WTC11 (cell line): Measurements from ENCODE around the gene CDC45. TPM values are rescaled to one million over a fixed set of nuclear protein-coding genes. Genes with fewer than 3 reads are reported as not detected.
"Not testable (repeated sequence)": the region's sequence is repeated elsewhere in the genome, so short reads cannot be mapped to it uniquely, and the experiment has no call there.

Source experiments
- ATAC-seq: fragments of 200-7000 bp; cut with Tn5 transposase; 2 replicates; pipeline ENCODE4 v1.10.0; 2021; ENCODE audit warnings: mild to moderate bottlenecking, moderate library complexity
- CTCF ChIA-PET: fragments of 300-600 bp; sonication (Branson Sonifier 250); formaldehyde crosslinking; loops from one replicate; lab custom pipeline; 2021; ENCODE audit warnings: antibody characterized with exemption; lab: Charles Lee
- POLR2A ChIA-PET: fragments of 350-600 bp; sonication (Branson Sonifier 250); formaldehyde crosslinking; loops from one replicate; lab custom pipeline; 2021; ENCODE audit warnings: antibody characterized with exemption; lab: Charles Lee
- DNase-seq: peaks from one replicate; pipeline ENCODE4 v3.0.0; 2021; ENCODE audit warnings: low spot score
- H3K27ac Mint-ChIP-seq: 2 replicates; pipeline ENCODE4 v1.8.0; 2021; ENCODE audit warnings: mixed read lengths
- H3K27me3 Mint-ChIP-seq: 2 replicates; pipeline ENCODE4 v1.8.0; 2021; ENCODE audit warnings: low read depth, mild to moderate bottlenecking, moderate library complexity, mixed read lengths
- H3K36me3 Mint-ChIP-seq: 2 replicates; pipeline ENCODE4 v1.8.0; 2021; ENCODE audit warnings: mixed read lengths
- H3K4me1 Mint-ChIP-seq: 2 replicates; pipeline ENCODE4 v1.8.0; 2022; ENCODE audit warnings: mixed read lengths
- H3K4me3 Mint-ChIP-seq: 2 replicates; pipeline ENCODE4 v1.8.0; 2021; ENCODE audit warnings: mild to moderate bottlenecking, moderate library complexity, mixed read lengths
- H3K9me3 Mint-ChIP-seq: 2 replicates; pipeline ENCODE4 v1.8.0; 2021; ENCODE audit warnings: mixed read lengths
- ATF1 ChIP-seq: sonication (generic); formaldehyde crosslinking; IDR thresholded peaks from 2 replicates; pipeline ENCODE4 v1.8.1; 2023; ENCODE audit warnings: mild to moderate bottlenecking, moderate library complexity, missing genetic modification reagents
- EMX1 ChIP-seq: fragments of 250-450 bp; sonication (Bioruptor Pico); IDR thresholded peaks from 2 replicates; pipeline ENCODE4 v1.8.0; 2021; ENCODE audit warnings: mild to moderate bottlenecking
- FOXJ3 ChIP-seq: sonication (generic); formaldehyde crosslinking; IDR thresholded peaks from 2 replicates; pipeline ENCODE4 v1.9.0; 2021; ENCODE audit warnings: missing genetic modification reagents, mild to moderate bottlenecking, borderline replicate concordance
- FOXP1 ChIP-seq: sonication (generic); formaldehyde crosslinking; IDR thresholded peaks from 2 replicates; pipeline ENCODE4 v1.8.0; 2022; ENCODE audit warnings: missing genetic modification reagents, mild to moderate bottlenecking, moderate library complexity, borderline replicate concordance
- JAZF1 ChIP-seq: fragments of 250-450 bp; sonication (Bioruptor Pico); IDR thresholded peaks from 2 replicates; pipeline ENCODE4 v1.9.0; 2021; ENCODE audit warnings: moderate library complexity, mild to moderate bottlenecking, inconsistent platforms
- MXD4 ChIP-seq: fragments of 250-450 bp; sonication (Bioruptor Pico); IDR thresholded peaks from 2 replicates; pipeline ENCODE4 v1.8.0; 2021; ENCODE audit warnings: mild to moderate bottlenecking, moderate library complexity, borderline replicate concordance
- NFE2L1 ChIP-seq: sonication (generic); formaldehyde crosslinking; IDR thresholded peaks from 2 replicates; pipeline ENCODE4 v1.8.1; 2023; ENCODE audit warnings: missing genetic modification reagents
- NR2C2 ChIP-seq: sonication (generic); formaldehyde crosslinking; IDR thresholded peaks from 2 replicates; pipeline ENCODE4 v1.8.0; 2022; ENCODE audit warnings: mild to moderate bottlenecking, missing genetic modification reagents
- OVOL2 ChIP-seq: fragments of 250-450 bp; sonication (Bioruptor Pico); IDR thresholded peaks from 2 replicates; pipeline ENCODE4 v1.9.0; 2021; ENCODE audit warnings: mild to moderate bottlenecking, borderline replicate concordance
- ZNF138 ChIP-seq: sonication (generic); formaldehyde crosslinking; conservative IDR thresholded peaks from 2 replicates; pipeline ENCODE4 v1.8.1; 2022; ENCODE audit warnings: mild to moderate bottlenecking, moderate library complexity, missing genetic modification reagents
- ZNF232 ChIP-seq: sonication (generic); formaldehyde crosslinking; IDR thresholded peaks from 2 replicates; pipeline ENCODE4 v1.8.0; 2022; ENCODE audit warnings: mild to moderate bottlenecking, missing genetic modification reagents
- ZNF263 ChIP-seq: sonication (generic); formaldehyde crosslinking; IDR thresholded peaks from 2 replicates; pipeline ENCODE4 v1.8.1; 2022; ENCODE audit warnings: low read depth, mild to moderate bottlenecking, moderate library complexity, missing genetic modification reagents
- ZNF317 ChIP-seq: sonication (generic); formaldehyde crosslinking; IDR thresholded peaks from 2 replicates; pipeline ENCODE4 v1.8.1; 2023; ENCODE audit warnings: low read depth, mild to moderate bottlenecking, moderate library complexity, missing genetic modification reagents, borderline replicate concordance
- total RNA-seq: library from RNA; stranded (reverse); gene quantifications from 3 replicates; pipeline ENCODE4 v1.2.3, GENCODE V29; 2021
- TF ChIP-seq, protein P1 (sequence below): sonication (generic); formaldehyde crosslinking; IDR thresholded peaks from 2 replicates; pipeline ENCODE4 v1.8.0; 2023; ENCODE audit warnings: mild to moderate bottlenecking, missing genetic modification reagents
- TF ChIP-seq, protein P2 (sequence below): fragments of 250-450 bp; sonication (Bioruptor Pico); conservative IDR thresholded peaks from 2 replicates; pipeline ENCODE4 v1.9.0; 2021; ENCODE audit warnings: mild to moderate bottlenecking
- TF ChIP-seq, protein P3 (sequence below): sonication (generic); formaldehyde crosslinking; IDR thresholded peaks from 2 replicates; pipeline ENCODE4 v1.8.1; 2023; ENCODE audit warnings: mild to moderate bottlenecking, missing genetic modification reagents
- TF ChIP-seq, protein P4 (sequence below): sonication (generic); formaldehyde crosslinking; IDR thresholded peaks from 2 replicates; pipeline ENCODE4 v1.8.1; 2023; ENCODE audit warnings: mild to moderate bottlenecking, missing genetic modification reagents
- TF ChIP-seq, protein P5 (sequence below): sonication (generic); formaldehyde crosslinking; IDR thresholded peaks from 2 replicates; pipeline ENCODE4 v1.8.1; 2023; ENCODE audit warnings: mild to moderate bottlenecking, missing genetic modification reagents, borderline replicate concordance
- TF ChIP-seq, protein P6 (sequence below): sonication (generic); formaldehyde crosslinking; IDR thresholded peaks from 2 replicates; pipeline ENCODE4 v1.8.1; 2023; ENCODE audit warnings: mild to moderate bottlenecking, missing genetic modification reagents, moderate library complexity

The CDC45 gene
- total RNA-seq, 1 experiment from 2014 or later, result 38.1 TPM

DNA sequence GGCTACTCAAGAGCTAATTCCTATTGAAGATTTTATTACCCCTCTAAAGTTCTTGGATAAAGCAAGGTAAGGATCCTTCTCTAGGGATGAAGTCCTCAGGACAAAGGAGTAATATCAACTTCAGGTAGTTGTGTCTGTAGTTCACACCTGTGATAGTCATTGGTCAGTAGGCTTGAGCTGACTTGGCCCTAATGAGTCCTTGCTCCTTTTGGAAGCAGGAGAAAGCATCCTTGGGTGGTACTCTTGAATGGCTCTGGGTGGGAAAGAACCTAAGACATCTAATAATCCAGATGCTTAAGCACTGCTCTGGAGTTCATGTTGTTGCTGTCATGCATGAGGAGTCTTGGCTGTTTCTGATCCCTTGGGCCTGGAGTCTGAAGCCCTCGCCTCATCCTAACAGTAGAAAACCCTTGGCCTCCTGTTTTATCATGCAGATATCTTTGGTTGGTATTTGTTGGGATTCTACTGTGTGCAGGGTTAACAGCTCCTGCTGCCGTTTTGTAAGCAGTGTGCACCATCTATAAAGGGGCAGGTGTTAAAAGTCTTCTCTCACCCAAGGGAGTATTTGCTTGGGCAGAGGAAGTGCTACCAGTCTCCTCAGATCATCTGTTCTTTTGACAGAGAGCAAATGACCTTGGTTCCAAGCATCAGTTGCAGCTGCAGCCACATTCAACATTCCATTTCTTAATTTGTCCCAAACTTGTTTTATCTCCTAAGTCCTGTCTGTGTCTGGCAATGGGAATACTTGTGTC lies 44.7 kb upstream of the CDC45 start (continued):
- TF ChIP-seq FOXJ3 (CRISPR knock-in tag) (no peak), NR2C2 (CRISPR knock-in tag) (no peak), ZNF138 (CRISPR knock-in tag) (no peak), NFE2L1 (no peak)

DNA sequence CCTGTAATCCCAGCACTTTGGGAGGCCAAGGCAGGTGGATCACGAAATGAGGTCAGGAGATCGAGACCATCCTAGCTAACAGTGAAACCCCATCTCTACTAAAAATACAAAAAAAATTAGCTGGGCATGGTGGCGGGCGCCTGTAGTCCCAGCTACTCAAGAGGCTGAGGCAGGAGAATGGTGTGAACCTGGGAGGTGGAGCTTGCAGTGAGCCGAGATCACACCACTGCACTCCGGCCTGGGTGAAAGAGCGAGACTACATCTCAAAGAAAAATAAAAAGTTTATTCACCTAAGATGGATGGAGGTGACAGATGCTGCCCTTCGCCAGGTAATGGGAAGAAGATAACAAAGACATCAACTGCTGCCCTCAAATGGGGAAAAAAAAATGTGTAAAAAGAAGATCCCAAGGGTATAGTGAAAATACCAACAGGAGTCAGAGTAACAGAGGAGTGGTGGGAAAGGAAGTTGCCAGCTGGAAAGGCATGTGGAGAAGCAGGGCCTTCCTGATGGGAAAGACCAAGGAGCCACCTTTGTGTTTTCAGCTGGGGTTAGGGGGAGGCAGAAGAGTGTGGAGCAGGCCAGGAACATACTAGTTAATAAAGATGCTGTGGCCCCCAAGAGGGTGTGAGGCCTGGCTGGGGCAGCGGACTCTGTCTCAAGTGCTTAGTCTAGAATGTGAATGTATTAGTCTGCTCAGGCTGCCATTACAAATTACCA lies 43.1 kb upstream of the CDC45 start:
- H3K4me3 Mint-ChIP-seq, H3K27ac Mint-ChIP-seq, POLR2A ChIA-PET: not testable (repeated sequence)

DNA sequence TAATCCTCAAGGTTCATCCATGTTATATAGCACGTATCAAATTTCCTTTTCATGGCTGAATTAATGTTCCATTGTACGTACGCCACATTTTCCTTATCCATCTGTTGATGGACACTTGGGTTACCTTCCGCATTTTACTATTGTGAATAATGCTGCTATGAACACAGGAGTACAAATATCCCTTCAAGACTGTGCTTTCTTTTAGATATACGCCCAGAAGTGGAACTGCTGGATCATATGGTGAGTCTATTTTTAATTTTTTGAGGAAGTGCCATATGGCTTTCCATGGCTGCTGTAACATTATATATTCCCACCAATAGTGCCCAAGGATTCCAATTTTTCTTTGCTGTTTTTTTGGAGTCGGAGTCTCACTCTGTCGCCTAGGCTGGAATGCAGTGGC lies 41.4 kb upstream of the CDC45 start:
- DNase-seq, result no peak
- CTCF ChIA-PET, result no interaction called here
- no peaks in the 10 kb centered on the region for H3K9me3 Mint-ChIP-seq
- peaks cover under 1% of the 10 kb centered on the region; the same call in 1 of the 2 replicates for H3K4me1 Mint-ChIP-seq
- H3K27ac Mint-ChIP-seq, result no peak overlapping the region
- POLR2A ChIA-PET, result no interaction called here
- H3K27me3 Mint-ChIP-seq, result no peaks in the 10 kb centered on the region
- no peak overlapping the region for H3K4me3 Mint-ChIP-seq
- H3K36me3 Mint-ChIP-seq, result peaks cover 11% of the 10 kb centered on the region
- ATAC-seq, result no peak
- TF ChIP-seq ZNF232 (CRISPR knock-in tag) (no peak), OVOL2 (CRISPR knock-in tag) (no peak), ATF1 (CRISPR knock-in tag) (no peak), MXD4 (CRISPR knock-in tag) (no peak), JAZF1 (CRISPR knock-in tag) (no peak), FOXP1 (CRISPR knock-in tag) (no peak), EMX1 (CRISPR knock-in tag) (no peak), ZNF263 (CRISPR knock-in tag) (no peak), ZNF317 (no peak)
- TF ChIP-seq, protein P1, sequence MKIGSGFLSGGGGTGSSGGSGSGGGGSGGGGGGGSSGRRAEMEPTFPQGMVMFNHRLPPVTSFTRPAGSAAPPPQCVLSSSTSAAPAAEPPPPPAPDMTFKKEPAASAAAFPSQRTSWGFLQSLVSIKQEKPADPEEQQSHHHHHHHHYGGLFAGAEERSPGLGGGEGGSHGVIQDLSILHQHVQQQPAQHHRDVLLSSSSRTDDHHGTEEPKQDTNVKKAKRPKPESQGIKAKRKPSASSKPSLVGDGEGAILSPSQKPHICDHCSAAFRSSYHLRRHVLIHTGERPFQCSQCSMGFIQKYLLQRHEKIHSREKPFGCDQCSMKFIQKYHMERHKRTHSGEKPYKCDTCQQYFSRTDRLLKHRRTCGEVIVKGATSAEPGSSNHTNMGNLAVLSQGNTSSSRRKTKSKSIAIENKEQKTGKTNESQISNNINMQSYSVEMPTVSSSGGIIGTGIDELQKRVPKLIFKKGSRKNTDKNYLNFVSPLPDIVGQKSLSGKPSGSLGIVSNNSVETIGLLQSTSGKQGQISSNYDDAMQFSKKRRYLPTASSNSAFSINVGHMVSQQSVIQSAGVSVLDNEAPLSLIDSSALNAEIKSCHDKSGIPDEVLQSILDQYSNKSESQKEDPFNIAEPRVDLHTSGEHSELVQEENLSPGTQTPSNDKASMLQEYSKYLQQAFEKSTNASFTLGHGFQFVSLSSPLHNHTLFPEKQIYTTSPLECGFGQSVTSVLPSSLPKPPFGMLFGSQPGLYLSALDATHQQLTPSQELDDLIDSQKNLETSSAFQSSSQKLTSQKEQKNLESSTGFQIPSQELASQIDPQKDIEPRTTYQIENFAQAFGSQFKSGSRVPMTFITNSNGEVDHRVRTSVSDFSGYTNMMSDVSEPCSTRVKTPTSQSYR (CRISPR knock-in tag), result no peak
- TF ChIP-seq, protein P2, sequence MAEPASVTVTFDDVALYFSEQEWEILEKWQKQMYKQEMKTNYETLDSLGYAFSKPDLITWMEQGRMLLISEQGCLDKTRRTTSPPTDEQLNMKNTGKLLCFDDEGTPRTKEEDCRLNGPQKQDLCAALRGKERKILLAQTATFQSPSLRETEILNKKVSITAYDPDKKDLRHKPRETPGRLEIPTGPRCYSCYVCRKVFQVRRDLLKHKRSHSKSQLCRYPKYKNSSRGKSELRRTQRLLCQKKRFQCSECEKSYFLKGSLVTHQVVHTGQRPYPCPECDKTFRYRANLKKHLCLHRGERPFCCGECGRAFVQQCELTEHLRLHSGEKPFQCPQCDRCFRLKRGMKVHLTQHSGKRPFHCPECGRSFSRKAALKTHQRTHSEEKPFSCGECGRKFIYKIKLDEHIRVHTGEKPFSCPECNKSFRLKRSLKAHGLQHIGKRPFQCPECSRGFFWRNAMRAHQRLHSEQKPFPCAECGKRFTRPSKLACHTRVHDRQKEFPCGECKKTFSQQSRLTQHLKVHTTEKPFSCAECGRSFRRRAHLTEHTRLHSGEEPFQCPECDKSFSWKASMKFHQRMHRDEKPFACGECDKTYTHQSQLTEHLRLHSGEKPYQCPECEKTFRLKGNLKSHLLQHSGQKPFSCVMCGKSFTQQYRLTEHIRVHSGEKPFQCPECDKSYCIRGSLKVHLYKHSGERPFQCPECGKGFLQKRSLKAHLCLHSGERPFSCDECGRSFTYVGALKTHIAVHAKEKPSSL (CRISPR knock-in tag), result no peak
- TF ChIP-seq, protein P3, sequence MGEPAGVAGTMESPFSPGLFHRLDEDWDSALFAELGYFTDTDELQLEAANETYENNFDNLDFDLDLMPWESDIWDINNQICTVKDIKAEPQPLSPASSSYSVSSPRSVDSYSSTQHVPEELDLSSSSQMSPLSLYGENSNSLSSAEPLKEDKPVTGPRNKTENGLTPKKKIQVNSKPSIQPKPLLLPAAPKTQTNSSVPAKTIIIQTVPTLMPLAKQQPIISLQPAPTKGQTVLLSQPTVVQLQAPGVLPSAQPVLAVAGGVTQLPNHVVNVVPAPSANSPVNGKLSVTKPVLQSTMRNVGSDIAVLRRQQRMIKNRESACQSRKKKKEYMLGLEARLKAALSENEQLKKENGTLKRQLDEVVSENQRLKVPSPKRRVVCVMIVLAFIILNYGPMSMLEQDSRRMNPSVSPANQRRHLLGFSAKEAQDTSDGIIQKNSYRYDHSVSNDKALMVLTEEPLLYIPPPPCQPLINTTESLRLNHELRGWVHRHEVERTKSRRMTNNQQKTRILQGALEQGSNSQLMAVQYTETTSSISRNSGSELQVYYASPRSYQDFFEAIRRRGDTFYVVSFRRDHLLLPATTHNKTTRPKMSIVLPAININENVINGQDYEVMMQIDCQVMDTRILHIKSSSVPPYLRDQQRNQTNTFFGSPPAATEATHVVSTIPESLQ (CRISPR knock-in tag), result no peak
- TF ChIP-seq, protein P4, sequence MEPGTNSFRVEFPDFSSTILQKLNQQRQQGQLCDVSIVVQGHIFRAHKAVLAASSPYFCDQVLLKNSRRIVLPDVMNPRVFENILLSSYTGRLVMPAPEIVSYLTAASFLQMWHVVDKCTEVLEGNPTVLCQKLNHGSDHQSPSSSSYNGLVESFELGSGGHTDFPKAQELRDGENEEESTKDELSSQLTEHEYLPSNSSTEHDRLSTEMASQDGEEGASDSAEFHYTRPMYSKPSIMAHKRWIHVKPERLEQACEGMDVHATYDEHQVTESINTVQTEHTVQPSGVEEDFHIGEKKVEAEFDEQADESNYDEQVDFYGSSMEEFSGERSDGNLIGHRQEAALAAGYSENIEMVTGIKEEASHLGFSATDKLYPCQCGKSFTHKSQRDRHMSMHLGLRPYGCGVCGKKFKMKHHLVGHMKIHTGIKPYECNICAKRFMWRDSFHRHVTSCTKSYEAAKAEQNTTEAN (CRISPR knock-in tag), result no peak
- TF ChIP-seq, protein P5, sequence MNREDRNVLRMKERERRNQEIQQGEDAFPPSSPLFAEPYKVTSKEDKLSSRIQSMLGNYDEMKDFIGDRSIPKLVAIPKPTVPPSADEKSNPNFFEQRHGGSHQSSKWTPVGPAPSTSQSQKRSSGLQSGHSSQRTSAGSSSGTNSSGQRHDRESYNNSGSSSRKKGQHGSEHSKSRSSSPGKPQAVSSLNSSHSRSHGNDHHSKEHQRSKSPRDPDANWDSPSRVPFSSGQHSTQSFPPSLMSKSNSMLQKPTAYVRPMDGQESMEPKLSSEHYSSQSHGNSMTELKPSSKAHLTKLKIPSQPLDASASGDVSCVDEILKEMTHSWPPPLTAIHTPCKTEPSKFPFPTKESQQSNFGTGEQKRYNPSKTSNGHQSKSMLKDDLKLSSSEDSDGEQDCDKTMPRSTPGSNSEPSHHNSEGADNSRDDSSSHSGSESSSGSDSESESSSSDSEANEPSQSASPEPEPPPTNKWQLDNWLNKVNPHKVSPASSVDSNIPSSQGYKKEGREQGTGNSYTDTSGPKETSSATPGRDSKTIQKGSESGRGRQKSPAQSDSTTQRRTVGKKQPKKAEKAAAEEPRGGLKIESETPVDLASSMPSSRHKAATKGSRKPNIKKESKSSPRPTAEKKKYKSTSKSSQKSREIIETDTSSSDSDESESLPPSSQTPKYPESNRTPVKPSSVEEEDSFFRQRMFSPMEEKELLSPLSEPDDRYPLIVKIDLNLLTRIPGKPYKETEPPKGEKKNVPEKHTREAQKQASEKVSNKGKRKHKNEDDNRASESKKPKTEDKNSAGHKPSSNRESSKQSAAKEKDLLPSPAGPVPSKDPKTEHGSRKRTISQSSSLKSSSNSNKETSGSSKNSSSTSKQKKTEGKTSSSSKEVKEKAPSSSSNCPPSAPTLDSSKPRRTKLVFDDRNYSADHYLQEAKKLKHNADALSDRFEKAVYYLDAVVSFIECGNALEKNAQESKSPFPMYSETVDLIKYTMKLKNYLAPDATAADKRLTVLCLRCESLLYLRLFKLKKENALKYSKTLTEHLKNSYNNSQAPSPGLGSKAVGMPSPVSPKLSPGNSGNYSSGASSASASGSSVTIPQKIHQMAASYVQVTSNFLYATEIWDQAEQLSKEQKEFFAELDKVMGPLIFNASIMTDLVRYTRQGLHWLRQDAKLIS (CRISPR knock-in tag), result no peak
- TF ChIP-seq, protein P6, sequence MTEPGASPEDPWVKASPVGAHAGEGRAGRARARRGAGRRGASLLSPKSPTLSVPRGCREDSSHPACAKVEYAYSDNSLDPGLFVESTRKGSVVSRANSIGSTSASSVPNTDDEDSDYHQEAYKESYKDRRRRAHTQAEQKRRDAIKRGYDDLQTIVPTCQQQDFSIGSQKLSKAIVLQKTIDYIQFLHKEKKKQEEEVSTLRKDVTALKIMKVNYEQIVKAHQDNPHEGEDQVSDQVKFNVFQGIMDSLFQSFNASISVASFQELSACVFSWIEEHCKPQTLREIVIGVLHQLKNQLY (CRISPR knock-in tag), result no peak

More for the DNA sequence above, 43.1 kb upstream of the CDC45 start:
- DNase-seq, ATAC-seq, CTCF ChIA-PET, H3K4me1 Mint-ChIP-seq, H3K9me3 Mint-ChIP-seq, H3K36me3 Mint-ChIP-seq, H3K27me3 Mint-ChIP-seq: not testable (repeated sequence)
